ENCODE results near the gene ARHGAP27. TPM values are rescaled to one million over a fixed set of nuclear protein-coding genes. Genes with fewer than 3 reads are reported as not detected.
A peak's percentile ranks its signal among the peaks of the same experiment; 100 is the strongest.

The ARHGAP27 gene
- total RNA-seq, 1 donor from 2014 or later, result 1.0 TPM

DNA sequence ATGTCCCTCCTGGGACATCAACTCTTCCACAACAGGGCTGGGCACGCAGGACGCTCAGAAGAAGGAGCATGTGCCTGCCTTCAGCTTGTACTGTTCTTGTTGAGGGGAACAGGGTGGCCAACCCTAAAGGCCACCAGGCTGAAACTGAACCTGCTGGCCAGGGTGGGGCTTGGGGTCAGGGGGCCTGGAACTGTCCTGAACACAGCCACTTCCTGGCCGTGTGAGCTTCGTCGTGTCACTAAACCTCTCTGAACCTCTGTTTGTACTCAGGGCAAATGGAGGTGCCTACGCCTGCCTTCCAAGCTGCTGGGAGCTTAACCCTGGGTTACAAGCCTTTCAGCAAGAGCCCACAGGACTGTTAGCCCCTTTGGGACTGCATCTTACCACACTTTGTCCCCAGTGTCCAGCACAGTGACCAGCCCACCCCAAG is 6.7 kb downstream of the ARHGAP27 start:
- H3F3A ChIP-seq (ENCODE audit: low read depth), result peaks cover 26% of the 10 kb centered on the region
- H3K4me3 ChIP-seq, result no peak overlapping the region
- H3K9ac ChIP-seq, result no peak overlapping the region
- Mint-ChIP-seq H3K27me3 (ENCODE audit: insufficient read depth, low read depth) (peaks cover 30% of the 10 kb centered on the region), H3K4me3 (peak overlapping the region; percentile 63), H3K36me3 (no peaks in the 10 kb centered on the region), H3K9me3 (no peaks in the 10 kb centered on the region), H3K4me1 (peaks cover 25% of the 10 kb centered on the region), H3K27ac (no peak overlapping the region)
- H3K27me3 ChIP-seq, result peaks cover 52% of the 10 kb centered on the region
- no peaks in the 10 kb centered on the region for H3K79me2 ChIP-seq (ENCODE audit: low read depth)
- no peak for DNase-seq (ENCODE audit: low spot score)
- peak overlapping the region; percentile 82 for H2AFZ ChIP-seq (replicated peaks)
- peak overlapping the region; percentile 69 for H3K4me2 ChIP-seq
- H3K27ac ChIP-seq, result no peak overlapping the region
- H3K9me3 ChIP-seq (ENCODE audit: low read depth), result no peaks in the 10 kb centered on the region
- no peak for TF ChIP-seq EZH2phosphoT487 (IDR thresholded peaks at IDR 0.05)
- TF ChIP-seq EZH2 (IDR thresholded peaks at IDR 0.05), result no peak
- TF ChIP-seq, protein P1, sequence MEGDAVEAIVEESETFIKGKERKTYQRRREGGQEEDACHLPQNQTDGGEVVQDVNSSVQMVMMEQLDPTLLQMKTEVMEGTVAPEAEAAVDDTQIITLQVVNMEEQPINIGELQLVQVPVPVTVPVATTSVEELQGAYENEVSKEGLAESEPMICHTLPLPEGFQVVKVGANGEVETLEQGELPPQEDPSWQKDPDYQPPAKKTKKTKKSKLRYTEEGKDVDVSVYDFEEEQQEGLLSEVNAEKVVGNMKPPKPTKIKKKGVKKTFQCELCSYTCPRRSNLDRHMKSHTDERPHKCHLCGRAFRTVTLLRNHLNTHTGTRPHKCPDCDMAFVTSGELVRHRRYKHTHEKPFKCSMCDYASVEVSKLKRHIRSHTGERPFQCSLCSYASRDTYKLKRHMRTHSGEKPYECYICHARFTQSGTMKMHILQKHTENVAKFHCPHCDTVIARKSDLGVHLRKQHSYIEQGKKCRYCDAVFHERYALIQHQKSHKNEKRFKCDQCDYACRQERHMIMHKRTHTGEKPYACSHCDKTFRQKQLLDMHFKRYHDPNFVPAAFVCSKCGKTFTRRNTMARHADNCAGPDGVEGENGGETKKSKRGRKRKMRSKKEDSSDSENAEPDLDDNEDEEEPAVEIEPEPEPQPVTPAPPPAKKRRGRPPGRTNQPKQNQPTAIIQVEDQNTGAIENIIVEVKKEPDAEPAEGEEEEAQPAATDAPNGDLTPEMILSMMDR (IDR thresholded peaks at IDR 0.05), result no peak
- no peaks in the 10 kb centered on the region for H3K36me3 ChIP-seq
- peaks cover 25% of the 10 kb centered on the region for H4K20me1 ChIP-seq (ENCODE audit: low read depth)
- peaks cover 19% of the 10 kb centered on the region for H3K4me1 ChIP-seq

DNA sequence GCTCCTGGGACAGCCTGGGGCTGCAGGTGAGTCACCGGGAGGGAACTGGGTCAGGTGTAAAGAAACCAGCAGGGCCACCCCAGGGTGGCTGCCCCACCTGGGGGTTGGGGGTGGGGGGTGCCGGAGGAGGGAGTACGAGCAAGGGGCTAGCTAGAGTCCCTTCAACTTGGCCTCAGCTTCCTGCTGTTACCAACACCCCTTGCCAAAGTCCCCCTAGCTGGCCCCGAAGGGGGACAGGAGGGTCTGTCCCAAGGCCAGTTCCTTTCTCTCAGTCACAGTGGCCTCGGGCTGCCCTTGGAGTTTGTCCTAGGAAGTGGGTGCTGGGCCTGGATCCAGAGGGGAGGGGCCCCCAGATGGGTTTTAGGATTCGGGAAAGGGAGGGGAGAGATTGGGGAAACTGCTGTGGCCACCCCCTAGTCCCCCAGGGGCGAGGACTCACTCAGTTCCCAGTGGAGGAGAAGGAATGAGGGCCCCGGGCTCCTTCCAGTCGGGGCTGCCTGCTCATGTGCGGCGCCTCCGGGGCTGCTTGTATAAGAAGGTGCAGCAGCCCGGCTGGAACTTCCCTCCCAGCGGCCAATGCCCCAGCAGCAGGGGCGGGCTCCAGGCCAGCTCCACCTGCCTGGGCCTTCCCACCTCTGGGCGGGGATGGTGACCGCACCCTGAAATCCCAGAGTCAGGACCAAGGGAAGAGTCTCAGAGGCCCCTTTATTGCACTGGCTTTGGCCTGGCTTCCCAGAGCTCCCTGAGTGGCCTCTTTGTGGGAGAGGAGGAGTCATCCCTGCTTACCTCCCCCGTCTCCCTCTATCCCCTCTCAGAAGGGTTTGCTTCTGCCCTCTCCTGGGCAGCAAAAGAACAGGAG is 7.3 kb downstream of the ARHGAP27 start:
- Histone ChIP-seq H3K79me2 (ENCODE audit: low read depth) (no peaks in the 10 kb centered on the region), H3F3A (ENCODE audit: low read depth) (peaks cover 22% of the 10 kb centered on the region), H3K4me1 (peaks cover 19% of the 10 kb centered on the region), H3K4me3 (peak overlapping the region; percentile 15), H3K36me3 (no peaks in the 10 kb centered on the region), H2AFZ (replicated peaks) (peak overlapping the region; percentile 82), H3K9me3 (ENCODE audit: low read depth) (no peaks in the 10 kb centered on the region), H3K4me2 (peak overlapping the region; percentile 69), H4K20me1 (ENCODE audit: low read depth) (peaks cover 20% of the 10 kb centered on the region), H3K27ac (no peak overlapping the region), H3K27me3 (peaks cover 45% of the 10 kb centered on the region), H3K9ac (no peak overlapping the region)
- Mint-ChIP-seq H3K4me3 (peak overlapping the region; percentile 63), H3K36me3 (no peaks in the 10 kb centered on the region), H3K27ac (no peak overlapping the region), H3K27me3 (ENCODE audit: insufficient read depth, low read depth) (peaks cover 24% of the 10 kb centered on the region), H3K9me3 (no peaks in the 10 kb centered on the region), H3K4me1 (peaks cover 21% of the 10 kb centered on the region)
- peak; percentile 87 for DNase-seq (ENCODE audit: low spot score)
- TF ChIP-seq EZH2 (IDR thresholded peaks at IDR 0.05), result no peak
- TF ChIP-seq, protein P1 (IDR thresholded peaks at IDR 0.05), result peak; percentile 70

- Histone ChIP-seq H3K27me3 (peaks cover 39% of the 10 kb centered on the region), H4K20me1 (ENCODE audit: low read depth) (peaks cover 15% of the 10 kb centered on the region), H3K4me1 (peaks cover 19% of the 10 kb centered on the region), H2AFZ (replicated peaks) (no peak overlapping the region), H3K4me2 (no peak overlapping the region), H3K9ac (no peak overlapping the region), H3K36me3 (no peaks in the 10 kb centered on the region), H3K27ac (no peak overlapping the region), H3K4me3 (no peak overlapping the region), H3K9me3 (ENCODE audit: low read depth) (no peaks in the 10 kb centered on the region), H3K79me2 (ENCODE audit: low read depth) (no peaks in the 10 kb centered on the region), H3F3A (ENCODE audit: low read depth) (peaks cover 17% of the 10 kb centered on the region)
- Mint-ChIP-seq H3K9me3 (no peaks in the 10 kb centered on the region), H3K4me1 (peaks cover 19% of the 10 kb centered on the region), H3K27ac (no peak overlapping the region), H3K27me3 (ENCODE audit: insufficient read depth, low read depth) (peaks cover 20% of the 10 kb centered on the region), H3K4me3 (peak overlapping the region; percentile 24), H3K36me3 (no peaks in the 10 kb centered on the region)
- no peak for DNase-seq (ENCODE audit: low spot score)
- TF ChIP-seq EZH2 (IDR thresholded peaks at IDR 0.05) (no peak), EZH2phosphoT487 (IDR thresholded peaks at IDR 0.05) (no peak)
- TF ChIP-seq, protein P1 (IDR thresholded peaks at IDR 0.05), result no peak
These were observed 7.9 kb downstream of the ARHGAP27 start for GRCh38 chr17:45424769-45425124.
